Keratinocyte (primary cell): ENCODE data around the gene C20orf141.

Experiments
- EZH2 ChIP-seq: IDR thresholded peaks from one replicate; pipeline ENCODE4 v1.6.1; 2012; ENCODE audit warnings: inconsistent platforms, mild to moderate bottlenecking, low read length, moderate library complexity
- TF ChIP-seq, protein P1 (sequence below), 3 experiments: IDR thresholded peaks in 1 of 3; conservative IDR thresholded peaks in 1 of 3; optimal IDR thresholded peaks in 1 of 3; 2 replicates in 2 of 3; 3 replicates in 1 of 3; pipeline versions ENCODE3 to v1.5.1; 2011; ENCODE audit warnings: low read length in 3 of 3, mild to moderate bottlenecking in 3 of 3, moderate library complexity in 2 of 3, control low read depth in 1 of 3, inconsistent platforms in 1 of 3; ENCODE audit not compliant: insufficient read depth in 2 of 3; ENCODE audit errors: extremely low read depth in 1 of 3

DNA sequence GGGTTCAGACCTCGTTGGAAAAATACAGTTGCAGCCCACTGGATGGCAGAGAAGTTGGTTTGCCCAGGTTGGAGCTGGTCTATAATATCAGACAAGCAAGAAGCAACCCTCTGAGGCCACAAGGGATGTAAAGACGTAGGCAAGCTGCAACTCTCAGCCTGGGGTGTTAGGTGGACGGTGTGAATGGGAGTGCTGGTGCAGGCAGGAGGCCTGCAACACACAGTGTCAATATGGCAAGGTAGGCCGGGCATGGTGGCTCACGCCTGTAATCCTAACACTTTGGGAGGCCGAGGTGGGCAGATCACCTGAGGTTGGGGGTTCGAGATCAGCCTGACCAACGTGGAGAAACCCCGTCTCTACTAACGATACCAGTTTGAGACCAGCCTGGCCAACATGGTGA lies 36.3 kb downstream of the C20orf141 start:
- TF ChIP-seq, protein P1, sequence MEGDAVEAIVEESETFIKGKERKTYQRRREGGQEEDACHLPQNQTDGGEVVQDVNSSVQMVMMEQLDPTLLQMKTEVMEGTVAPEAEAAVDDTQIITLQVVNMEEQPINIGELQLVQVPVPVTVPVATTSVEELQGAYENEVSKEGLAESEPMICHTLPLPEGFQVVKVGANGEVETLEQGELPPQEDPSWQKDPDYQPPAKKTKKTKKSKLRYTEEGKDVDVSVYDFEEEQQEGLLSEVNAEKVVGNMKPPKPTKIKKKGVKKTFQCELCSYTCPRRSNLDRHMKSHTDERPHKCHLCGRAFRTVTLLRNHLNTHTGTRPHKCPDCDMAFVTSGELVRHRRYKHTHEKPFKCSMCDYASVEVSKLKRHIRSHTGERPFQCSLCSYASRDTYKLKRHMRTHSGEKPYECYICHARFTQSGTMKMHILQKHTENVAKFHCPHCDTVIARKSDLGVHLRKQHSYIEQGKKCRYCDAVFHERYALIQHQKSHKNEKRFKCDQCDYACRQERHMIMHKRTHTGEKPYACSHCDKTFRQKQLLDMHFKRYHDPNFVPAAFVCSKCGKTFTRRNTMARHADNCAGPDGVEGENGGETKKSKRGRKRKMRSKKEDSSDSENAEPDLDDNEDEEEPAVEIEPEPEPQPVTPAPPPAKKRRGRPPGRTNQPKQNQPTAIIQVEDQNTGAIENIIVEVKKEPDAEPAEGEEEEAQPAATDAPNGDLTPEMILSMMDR (optimal IDR thresholded peaks at IDR 0.05 in 1 of 3, IDR thresholded peaks at IDR 0.05 in 1 of 3, conservative IDR thresholded peaks at IDR 0.05 in 1 of 3; ENCODE audit: extremely low read depth in 1 of 3, insufficient read depth in 2 of 3, low read length in 3 of 3) = no peak
- no peak for TF ChIP-seq EZH2
